Measurements from ENCODE around the gene TRAK2.

TRAK2 gene

GRCh38 chr2:201361078-201361733, 90.1 kb downstream of the TRAK2 start:
- no peak for DNase-seq

GRCh38 chr2:201360256-201360655, 91.0 kb downstream of the TRAK2 start:
- no peak for DNase-seq

- DNase-seq: no peak
Observed at GRCh38 chr2:201358684-201359083, 92.6 kb downstream of the TRAK2 start.

- DNase-seq: no peak
Observed at GRCh38 chr2:201357221-201357620, 94.0 kb downstream of the TRAK2 start, which contains the start of gene FLACC1. TSS of gene FLACC1 (minus strand) at chr2:201357345. CDS start at chr2:201351404, 5,941 bp downstream.

- DNase-seq: no peak
Observed at GRCh38 chr2:201353116-201353515, 98.1 kb downstream of the TRAK2 start.

GRCh38 chr2:201350879-201351278, 100.4 kb downstream of the TRAK2 start:
- no peak for DNase-seq

GRCh38 chr2:201349601-201350000, 101.7 kb downstream of the TRAK2 start:
- DNase-seq: no peak

- DNase-seq: no peak
Observed at GRCh38 chr2:201348758-201349157, 102.5 kb downstream of the TRAK2 start.

GRCh38 chr2:201347138-201347537, 104.1 kb downstream of the TRAK2 start:
- DNase-seq: no peak

GRCh38 chr2:201345625-201346213, 105.5 kb downstream of the TRAK2 start:
- no peak for DNase-seq

- no peak for DNase-seq
Observed at GRCh38 chr2:201344663-201345366, 106.4 kb downstream of the TRAK2 start.

GRCh38 chr2:201343559-201343958, 107.7 kb downstream of the TRAK2 start:
- no peak for DNase-seq

- no peak for DNase-seq
Observed at GRCh38 chr2:201342923-201343322, 108.3 kb downstream of the TRAK2 start.

GRCh38 chr2:201329409-201329808, 121.8 kb downstream of the TRAK2 start:
- no peak for DNase-seq

GRCh38 chr2:201327678-201328077, 123.6 kb downstream of the TRAK2 start:
- no peak for DNase-seq

Data from effector CD8-positive, alpha-beta T cell (primary cell).